Neural progenitor cell (in vitro differentiated cells): ENCODE results near the gene DCP2.

Experiments used
- EZH2 ChIP-seq: fragments of 200-600 bp; sonication (generic); IDR thresholded peaks from 2 replicates; pipeline ENCODE4 v1.6.1; 2017; ENCODE audit warnings: antibody characterized with exemption, mild to moderate bottlenecking, moderate library complexity
- EZH2phosphoT487 ChIP-seq: fragments of 200-600 bp; sonication (generic); IDR thresholded peaks from 2 replicates; pipeline ENCODE4 v1.6.1; 2017; ENCODE audit warnings: antibody characterized with exemption
- TF ChIP-seq, protein P1 (sequence below): fragments of 200-600 bp; sonication (generic); IDR thresholded peaks from 2 replicates; pipeline ENCODE4 v1.5.1; 2017; ENCODE audit warnings: antibody characterized with exemption, mild to moderate bottlenecking

DNA sequence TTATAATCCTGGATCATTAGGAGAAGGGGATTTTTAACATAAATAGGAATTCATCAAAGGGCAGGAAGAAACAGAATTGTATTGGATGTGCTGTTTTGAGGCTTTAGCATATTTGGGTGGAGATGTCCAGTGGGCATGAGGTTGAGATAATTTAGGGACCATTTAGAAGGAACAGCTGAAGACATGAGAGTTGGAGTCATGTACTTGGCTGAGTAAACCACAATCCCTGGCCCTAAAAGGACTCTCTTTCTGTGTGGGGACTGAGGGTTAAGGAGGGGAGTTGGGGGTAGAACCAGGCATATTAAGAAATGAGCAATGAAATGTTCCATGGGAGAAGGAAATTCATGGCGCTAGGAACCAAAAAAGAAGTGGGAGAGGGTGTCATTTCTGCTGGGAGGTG, 61.5 kb downstream of the DCP2 start:
- no peak for TF ChIP-seq EZH2
- TF ChIP-seq EZH2phosphoT487, result no peak
- TF ChIP-seq, protein P1, sequence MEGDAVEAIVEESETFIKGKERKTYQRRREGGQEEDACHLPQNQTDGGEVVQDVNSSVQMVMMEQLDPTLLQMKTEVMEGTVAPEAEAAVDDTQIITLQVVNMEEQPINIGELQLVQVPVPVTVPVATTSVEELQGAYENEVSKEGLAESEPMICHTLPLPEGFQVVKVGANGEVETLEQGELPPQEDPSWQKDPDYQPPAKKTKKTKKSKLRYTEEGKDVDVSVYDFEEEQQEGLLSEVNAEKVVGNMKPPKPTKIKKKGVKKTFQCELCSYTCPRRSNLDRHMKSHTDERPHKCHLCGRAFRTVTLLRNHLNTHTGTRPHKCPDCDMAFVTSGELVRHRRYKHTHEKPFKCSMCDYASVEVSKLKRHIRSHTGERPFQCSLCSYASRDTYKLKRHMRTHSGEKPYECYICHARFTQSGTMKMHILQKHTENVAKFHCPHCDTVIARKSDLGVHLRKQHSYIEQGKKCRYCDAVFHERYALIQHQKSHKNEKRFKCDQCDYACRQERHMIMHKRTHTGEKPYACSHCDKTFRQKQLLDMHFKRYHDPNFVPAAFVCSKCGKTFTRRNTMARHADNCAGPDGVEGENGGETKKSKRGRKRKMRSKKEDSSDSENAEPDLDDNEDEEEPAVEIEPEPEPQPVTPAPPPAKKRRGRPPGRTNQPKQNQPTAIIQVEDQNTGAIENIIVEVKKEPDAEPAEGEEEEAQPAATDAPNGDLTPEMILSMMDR, result no peak
